ENCODE measurements around the gene GVQW3.
"Not testable (repeated sequence)": the region's sequence is repeated elsewhere in the genome, so short reads cannot be mapped to it uniquely, and the experiment has no call there.

The GVQW3 gene

DNA sequence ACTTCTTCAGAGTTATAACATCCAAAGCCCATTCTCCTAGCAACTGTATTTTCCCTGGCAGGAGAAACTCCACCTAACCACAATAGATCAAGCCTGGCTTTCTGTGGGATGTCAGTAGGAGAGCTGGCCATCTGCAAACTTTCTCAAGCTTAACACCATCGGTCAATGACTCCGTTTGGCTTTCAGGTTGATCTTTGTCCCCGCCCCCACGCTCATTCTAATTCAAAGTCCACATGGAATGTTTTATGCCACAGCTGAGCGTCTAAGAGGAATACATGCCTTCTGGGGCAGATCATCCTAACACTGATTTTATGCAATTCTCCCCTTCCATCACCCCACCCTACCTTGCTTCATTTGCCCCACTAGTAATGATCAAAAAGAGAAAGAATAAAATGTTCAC lies 4.8 kb downstream of the GVQW3 start:
- no peak for DNase-seq (ENCODE audit: low read depth in 2 of 2)

- no peak for DNase-seq (ENCODE audit: low read depth in 2 of 2)
Observed at GRCh38 chr11:76388408-76388807, 7.3 kb downstream of the GVQW3 start.

GRCh38 chr11:76391021-76391420 lies 9.9 kb downstream of the GVQW3 start:
- DNase-seq (ENCODE audit: low read depth in 2 of 2), result no peak

DNA sequence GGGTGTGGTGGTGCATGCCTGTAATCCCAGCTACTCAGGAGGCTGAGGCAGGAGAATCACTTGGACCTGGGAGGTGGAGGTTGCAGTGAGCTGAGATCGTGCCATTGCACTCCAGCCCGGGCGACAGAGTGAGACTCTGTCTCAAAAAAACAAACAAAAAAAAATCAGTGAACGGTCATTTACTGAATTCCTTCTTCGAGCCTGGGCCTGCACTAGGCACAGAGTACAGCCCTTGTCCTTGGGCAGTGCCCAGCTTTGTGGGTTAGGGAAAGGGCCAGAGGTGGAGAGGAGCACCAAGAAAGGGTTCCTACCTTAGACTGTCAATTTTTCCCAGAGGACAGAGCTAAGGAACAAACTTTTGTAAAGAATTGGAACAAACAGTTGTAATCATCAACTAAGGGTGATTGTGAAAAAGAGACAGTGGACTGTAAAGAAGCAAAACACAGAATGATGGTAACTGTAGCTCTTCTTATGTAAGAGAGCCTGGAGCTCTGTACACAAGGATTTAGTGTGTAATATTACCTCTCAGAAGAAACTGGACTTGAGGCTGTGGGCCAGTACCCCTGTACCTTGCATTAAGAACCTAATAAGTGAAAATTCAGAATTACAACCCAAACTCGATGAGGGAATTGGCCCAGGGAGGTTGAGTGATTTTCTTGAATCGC lies 10.8 kb downstream of the GVQW3 start:
- no peak for DNase-seq (ENCODE audit: low read depth in 2 of 2)

DNA sequence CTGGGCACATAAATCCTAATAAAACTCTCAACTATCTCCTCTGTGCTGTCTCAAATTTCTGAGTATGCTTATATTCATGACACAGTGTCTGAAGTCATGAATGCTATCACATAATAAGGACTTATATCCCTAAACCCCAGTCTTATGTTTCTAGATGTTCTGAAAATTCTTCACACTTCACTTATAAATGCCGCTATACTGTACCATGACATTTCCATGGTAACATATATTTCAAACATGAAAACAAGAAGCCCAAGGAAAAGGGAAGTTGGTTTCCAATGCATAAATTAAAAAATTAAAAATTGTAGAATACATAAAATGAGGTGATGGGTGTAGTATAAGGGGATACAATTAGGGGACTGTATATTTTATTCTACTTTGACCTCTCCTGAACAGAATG lies 11.7 kb downstream of the GVQW3 start:
- DNase-seq (ENCODE audit: low read depth in 2 of 2), result no peak

DNA sequence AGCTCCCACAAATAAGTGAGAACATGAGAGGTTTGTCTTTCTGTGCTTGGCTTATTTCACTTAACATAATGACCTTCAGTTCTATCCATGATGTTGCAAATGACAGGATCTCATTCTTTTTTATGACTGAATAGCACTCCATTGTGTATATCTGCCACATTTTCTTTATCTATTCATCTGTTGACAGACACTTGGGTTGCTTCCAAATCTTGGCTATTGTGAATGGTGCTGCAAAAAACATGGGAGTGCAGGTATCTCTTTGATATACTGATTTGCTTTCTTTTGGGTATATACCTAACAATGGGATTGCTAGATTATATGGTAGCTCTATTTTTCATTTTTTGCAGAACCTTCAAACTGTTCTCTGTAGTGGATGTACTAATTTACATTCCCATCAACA lies 13.3 kb downstream of the GVQW3 start:
- no peak for DNase-seq (ENCODE audit: low read depth in 2 of 2)

GRCh38 chr11:76395296-76395695 lies 14.2 kb downstream of the GVQW3 start:
- no peak for DNase-seq (ENCODE audit: low read depth in 2 of 2)

DNA sequence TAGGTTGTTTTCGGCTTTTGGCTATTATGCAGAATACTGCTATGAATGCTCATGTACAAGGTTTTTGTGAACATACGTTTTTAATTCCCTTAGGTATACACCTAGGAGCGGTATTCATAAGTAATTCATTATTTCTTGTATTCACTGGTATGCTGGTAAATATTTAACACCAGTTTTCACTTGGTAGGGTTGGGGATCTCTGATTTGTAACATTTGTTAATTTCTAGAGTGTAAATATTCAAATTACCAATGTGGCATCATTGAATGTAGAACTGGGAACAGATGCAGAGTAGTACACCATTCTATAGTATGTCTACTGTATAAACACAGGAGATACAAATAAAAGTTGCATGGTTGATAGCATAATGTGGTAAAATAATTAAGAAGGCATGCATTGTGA lies 16.3 kb downstream of the GVQW3 start:
- DNase-seq (ENCODE audit: low read depth in 2 of 2), result no peak

- DNase-seq (ENCODE audit: low read depth in 2 of 2), result no peak
Observed at GRCh38 chr11:76400967-76401366, 19.8 kb downstream of the GVQW3 start.

DNA sequence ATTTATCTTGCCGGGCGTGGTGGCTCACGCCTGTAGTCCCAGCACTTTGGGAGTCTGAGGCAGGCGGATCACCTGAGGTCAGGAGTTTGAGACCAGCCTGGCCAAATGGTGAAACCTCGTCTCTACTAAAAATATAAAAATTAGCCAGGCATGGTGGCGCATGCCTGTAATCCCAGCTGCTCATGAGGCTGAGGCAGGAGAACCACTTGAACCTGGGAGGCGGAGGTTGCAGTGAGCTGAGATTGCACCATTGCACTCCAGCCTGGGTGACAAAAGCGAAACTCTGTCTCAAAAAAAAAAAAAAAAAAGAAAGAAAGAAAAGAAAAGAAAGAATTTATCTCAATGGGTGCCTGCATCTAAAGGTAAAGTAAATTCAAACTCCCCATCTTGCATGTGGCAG lies 20.4 kb downstream of the GVQW3 start:
- not testable (repeated sequence) for DNase-seq (ENCODE audit: low read depth in 2 of 2)

- no peak for DNase-seq (ENCODE audit: low read depth in 2 of 2)
Observed at GRCh38 chr11:76406359-76406758, 25.2 kb downstream of the GVQW3 start.

DNA sequence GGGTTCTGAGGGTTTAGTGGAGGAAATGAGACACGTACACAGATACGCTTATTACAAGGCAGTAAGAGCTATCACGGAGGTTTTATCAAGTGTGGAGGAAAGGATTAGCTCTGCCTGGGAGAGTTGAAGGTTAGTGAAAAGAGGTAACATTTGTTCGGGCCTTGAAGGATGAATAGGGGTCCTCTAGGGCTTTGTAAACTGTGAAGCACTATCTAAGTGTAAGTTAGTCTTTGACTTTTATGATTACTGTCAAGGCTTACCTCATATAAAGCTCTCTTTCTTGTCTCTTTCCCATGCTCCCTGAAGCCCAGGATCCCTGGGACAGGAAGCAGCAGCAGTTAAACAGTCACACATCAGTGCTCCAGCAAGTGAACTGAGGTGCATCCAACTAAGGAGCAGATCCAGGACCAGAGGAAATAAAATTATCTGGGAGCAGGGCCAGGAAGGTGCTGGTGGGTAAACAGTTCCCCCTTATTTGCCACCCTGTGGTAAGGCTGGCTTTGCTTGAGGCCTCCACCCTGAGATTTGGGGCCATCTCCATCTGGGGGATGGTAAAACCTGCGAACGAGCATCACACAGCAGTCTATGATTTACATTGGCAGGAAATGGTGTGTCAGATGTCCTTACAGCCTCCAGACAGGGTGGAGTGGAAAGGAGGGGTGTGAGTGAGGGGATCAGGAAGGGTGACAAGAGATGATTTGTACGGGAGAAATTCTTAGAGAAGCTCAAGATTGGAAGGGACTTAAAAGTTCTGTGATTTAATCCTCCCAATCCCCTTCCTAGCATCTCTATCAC lies 27.2 kb downstream of the GVQW3 start:
- no peak for DNase-seq (ENCODE audit: low read depth in 2 of 2)

- no peak for DNase-seq (ENCODE audit: low read depth in 2 of 2)
Observed at GRCh38 chr11:76410851-76411357, 29.8 kb downstream of the GVQW3 start.

GRCh38 chr11:76415073-76415472 lies 34.0 kb downstream of the GVQW3 start:
- DNase-seq (ENCODE audit: low read depth in 2 of 2), result no peak

DNA sequence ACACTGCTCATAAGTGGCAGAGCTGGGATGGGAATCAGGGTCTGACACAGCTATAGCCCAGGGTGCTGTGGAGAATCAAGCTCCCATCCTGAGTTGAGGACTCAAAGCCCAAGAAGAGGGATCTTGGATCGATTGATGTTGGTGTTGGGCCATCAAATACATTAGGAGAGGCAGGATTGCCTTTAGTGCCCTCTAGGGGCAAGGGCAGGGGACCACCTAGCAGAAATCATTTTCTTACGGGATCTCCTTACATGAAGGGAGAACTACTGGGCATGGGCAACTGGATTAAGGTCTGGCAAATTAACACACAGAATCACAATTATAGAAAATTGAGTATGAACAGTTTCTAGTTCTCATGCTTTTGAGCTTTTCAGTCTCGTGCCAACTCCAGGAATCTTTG lies 38.8 kb downstream of the GVQW3 start:
- no peak for DNase-seq (ENCODE audit: low read depth in 2 of 2)

- no peak for DNase-seq (ENCODE audit: low read depth in 2 of 2)
Observed at GRCh38 chr11:76424379-76424778, 43.3 kb downstream of the GVQW3 start.

- no peak for DNase-seq (ENCODE audit: low read depth in 2 of 2)
Observed at GRCh38 chr11:76424891-76425290, 43.8 kb downstream of the GVQW3 start.

DNA sequence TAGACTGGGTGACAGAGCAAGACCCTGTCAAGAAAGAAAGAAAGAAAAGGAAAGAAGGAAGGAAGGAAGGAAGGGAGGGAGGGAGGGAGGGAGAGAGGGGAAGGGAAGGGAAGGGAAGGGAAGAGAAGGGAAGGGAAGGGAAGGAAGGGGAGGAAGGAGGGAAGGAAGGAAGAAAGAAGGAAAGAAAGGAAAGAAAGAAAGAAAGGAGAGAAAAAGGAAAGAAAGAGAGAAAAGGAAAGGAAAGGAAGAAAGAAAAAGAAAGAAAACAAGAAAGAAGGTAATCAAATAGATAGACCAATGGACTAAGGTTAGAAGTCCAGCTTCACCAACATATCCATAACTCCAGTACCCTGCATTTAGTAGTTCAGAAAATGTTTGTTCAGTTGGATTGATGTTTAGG lies 45.5 kb downstream of the GVQW3 start:
- no peak for DNase-seq (ENCODE audit: low read depth in 2 of 2)

DNA sequence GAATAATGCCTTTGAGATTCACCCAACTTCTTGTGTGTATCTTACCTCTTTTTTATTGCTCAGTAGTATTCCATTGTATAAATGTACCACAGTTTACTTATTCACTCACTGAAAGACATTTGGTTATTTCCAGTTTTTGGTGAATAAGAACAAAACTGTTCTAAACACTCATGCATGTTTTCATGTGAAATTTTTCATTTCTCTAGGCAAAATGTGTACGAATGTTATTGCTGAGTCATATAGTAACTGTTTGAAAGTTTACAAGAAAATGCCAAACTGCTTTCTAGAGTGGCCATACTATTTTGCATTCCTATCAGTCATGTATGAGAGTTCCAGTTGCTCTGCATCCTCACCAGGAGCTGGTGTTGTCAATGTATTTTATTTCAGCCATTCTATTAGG lies 54.9 kb downstream of the GVQW3 start:
- DNase-seq (ENCODE audit: low read depth in 2 of 2), result no peak

GRCh38 chr11:76443268-76443980 lies 62.3 kb downstream of the GVQW3 start:
- DNase-seq (ENCODE audit: low read depth in 2 of 2), result no peak

DNA sequence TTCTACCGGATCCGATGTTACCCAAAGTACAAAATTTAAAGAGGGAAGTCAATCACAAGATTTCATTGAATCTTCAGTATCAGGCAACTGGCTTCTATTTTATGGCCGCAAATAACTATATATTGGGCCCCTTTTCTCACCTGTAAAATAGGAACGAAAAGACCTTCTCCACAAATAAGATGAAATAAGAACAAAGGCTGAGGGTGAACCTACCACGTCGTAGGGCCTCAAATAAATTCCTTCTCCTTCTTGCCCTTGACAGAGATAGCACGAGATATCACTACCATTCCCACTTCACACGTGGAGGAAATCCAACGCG lies 62.9 kb downstream of the GVQW3 start:
- DNase-seq (ENCODE audit: low read depth in 2 of 2), result no peak

DNA sequence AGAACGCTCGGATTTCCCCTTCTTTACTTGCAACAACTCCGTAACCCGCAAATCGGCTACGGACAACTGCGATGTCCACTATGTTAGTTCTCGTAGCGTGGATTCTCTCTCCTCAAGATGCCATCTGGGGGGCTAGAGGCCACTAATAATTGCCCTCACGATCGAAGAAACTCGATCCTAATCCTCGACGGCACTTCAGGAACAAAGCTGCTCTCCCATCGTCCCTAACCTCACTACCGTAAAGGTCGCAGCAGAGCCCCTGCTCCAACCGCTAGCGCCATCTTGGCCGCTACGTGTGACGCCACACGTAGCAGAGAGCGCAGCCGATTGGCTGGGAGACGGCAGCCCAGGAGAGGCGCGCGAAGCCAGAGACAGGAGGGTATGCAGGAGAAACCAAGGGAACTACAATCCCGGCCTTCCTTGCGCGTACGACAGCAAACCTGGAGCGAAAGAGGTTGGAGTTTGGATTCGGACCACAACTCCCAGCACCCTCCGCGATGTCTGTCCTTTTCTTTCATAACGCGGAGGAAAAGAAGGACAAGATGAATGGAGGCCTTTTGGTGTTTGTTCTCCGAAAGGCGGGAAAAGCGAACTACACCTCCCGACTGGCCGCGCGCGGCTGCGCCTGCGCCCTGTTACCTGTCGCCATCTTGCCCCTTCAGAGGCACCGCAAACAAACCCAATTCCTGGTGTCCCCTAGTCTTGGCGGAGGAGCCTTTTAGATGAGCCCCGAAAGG lies 63.4 kb downstream of the GVQW3 start, which contains the start of gene EMSY:
Gene EMSY, plus strand, starts transcription at position 635 of the 737 bp plus-strand sequence. CDS start 1,921 bp downstream, outside the sequence.
- DNase-seq (ENCODE audit: low read depth in 2 of 2), result peak; percentile 99
